ENCODE measurements around the gene FAM193B.

FAM193B gene

DNA sequence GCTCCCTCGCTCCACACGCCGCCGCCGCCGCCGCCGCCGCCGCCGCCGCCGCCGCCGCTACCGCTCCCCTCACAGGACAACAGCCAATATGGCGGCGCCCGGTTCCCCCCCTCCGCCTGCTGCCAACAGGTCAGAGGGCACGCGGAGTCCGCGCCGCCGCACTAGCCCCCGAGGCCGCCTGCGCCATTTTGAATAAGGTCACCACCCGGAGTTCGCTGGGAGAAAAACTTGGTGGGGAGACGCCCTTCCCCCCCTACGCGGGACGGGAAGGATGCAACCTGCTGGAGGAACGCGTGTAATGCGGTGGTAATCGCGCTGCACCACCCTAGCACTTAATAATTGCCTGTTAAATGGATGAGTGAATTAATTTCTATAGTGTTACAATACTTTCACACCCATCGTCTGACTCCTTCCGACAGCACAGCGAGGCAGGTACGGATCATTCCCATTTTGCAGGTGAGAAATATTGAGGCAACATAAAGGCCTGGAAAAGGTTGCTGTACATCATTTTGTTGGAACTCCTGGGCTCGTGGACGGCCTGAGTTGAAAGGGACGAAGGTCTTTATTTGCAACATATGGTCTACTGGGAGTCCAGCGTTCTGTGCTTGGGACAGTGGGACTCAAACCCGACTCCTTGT, at the start of gene FAM193B:
TSS of gene FAM193B (minus strand) at position 90 of the 638 bp plus-strand sequence. CDS start 105 bp downstream, outside the sequence.
- Histone ChIP-seq H3K27ac (peak within 1 kb of the TSS; percentile 15), H3K27me3 (replicated peaks) (no peaks in the 10 kb centered on the region), H3K4me3 (ENCODE audit: low read depth, low read length) (peak within 1 kb of the TSS; percentile 85), H3K36me3 (replicated peaks) (peaks cover 3% of the 10 kb centered on the region)
- peak; percentile 48 for TF ChIP-seq CTCF (IDR thresholded peaks at IDR 0.05; ENCODE audit: low read depth, low read length, missing control alignments)
- peak; percentile 89 for DNase-seq
- in situ Hi-C loops (cut with HindIII; ENCODE audit: low pct_ligation_motif_present, low sequenced_read_pairs) = no loop called here

GRCh38 chr5:177604116-177604521, 49.8 kb upstream of the FAM193B start:
- TF ChIP-seq CTCF (IDR thresholded peaks at IDR 0.05; ENCODE audit: low read depth, low read length, missing control alignments) = no peak
- Histone ChIP-seq H3K4me3 (ENCODE audit: low read depth, low read length) (no peak overlapping the region), H3K27me3 (replicated peaks) (no peaks in the 10 kb centered on the region), H3K27ac (no peak overlapping the region), H3K36me3 (replicated peaks) (peaks cover 8% of the 10 kb centered on the region)
- no peak for DNase-seq
- in situ Hi-C loops (cut with HindIII; ENCODE audit: low pct_ligation_motif_present, low sequenced_read_pairs) = no loop called here

DNA sequence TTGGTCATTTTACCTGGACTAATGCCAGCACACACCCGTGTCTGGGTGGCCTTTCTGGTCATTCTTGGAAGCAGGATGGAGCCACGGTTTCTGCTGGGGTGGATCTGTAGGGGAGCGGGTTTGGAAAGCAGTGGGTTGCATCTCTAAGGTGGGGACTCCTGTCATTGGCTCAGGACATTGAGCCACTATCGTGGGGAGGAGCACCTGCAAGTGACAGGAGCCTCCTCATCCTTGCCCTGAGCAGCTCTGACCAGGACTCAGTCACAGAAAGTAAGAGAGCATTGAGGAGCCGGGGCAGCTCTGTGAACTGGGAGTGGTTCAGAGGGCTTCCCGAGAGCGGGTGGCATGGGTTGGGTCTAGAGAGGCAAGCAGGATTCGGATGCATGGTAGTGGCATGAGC, 49.3 kb upstream of the FAM193B start:
- in situ Hi-C loops (cut with HindIII; ENCODE audit: low pct_ligation_motif_present, low sequenced_read_pairs) = no loop called here
- H3K36me3 ChIP-seq (replicated peaks) = peaks cover 5% of the 10 kb centered on the region

DNA sequence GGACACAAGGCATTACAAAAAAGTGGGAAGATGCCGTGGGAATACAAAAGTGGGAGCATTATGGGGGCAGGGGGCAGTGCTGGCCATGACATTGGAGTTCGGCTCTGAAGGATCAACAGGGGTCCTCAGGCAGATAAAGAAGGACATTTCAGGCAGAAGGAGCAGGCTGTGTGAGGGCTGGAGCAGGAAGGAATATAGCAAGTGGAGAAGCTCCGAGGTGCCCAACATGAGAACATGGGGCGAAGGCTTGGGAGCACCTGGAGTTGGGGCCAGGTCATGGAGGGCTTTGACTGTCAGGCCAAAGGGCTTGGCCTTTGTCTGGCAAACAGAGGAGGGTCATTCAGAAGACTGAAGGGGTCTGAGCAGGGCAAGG, 48.1 kb upstream of the FAM193B start:
- in situ Hi-C loops (cut with HindIII; ENCODE audit: low pct_ligation_motif_present, low sequenced_read_pairs) = no loop called here
- Histone ChIP-seq H3K36me3 (replicated peaks) (no peaks in the 10 kb centered on the region), H3K27ac (no peak overlapping the region), H3K27me3 (replicated peaks) (no peaks in the 10 kb centered on the region), H3K4me3 (ENCODE audit: low read depth, low read length) (no peak overlapping the region)
- DNase-seq = no peak
- no peak for TF ChIP-seq CTCF (IDR thresholded peaks at IDR 0.05; ENCODE audit: low read depth, low read length, missing control alignments)

More for the DNA sequence above, 49.3 kb upstream of the FAM193B start:
- Histone ChIP-seq H3K27ac (no peak overlapping the region), H3K27me3 (replicated peaks) (no peaks in the 10 kb centered on the region), H3K4me3 (ENCODE audit: low read depth, low read length) (no peak overlapping the region)
- DNase-seq = no peak
- TF ChIP-seq CTCF (IDR thresholded peaks at IDR 0.05; ENCODE audit: low read depth, low read length, missing control alignments) = no peak

- no peaks in the 10 kb centered on the region for H3K27me3 ChIP-seq (replicated peaks)
- peak; percentile 12 for TF ChIP-seq CTCF (IDR thresholded peaks at IDR 0.05; ENCODE audit: low read depth, low read length, missing control alignments)
- H3K27ac ChIP-seq = no peak overlapping the region
- in situ Hi-C loops (cut with HindIII; ENCODE audit: low pct_ligation_motif_present, low sequenced_read_pairs) = no loop called here
- H3K36me3 ChIP-seq (replicated peaks) = no peaks in the 10 kb centered on the region
- no peak overlapping the region for H3K4me3 ChIP-seq (ENCODE audit: low read depth, low read length)
- no peak for DNase-seq
Measured at GRCh38 chr5:177601577-177602457, 47.5 kb upstream of the FAM193B start.

Measured in brain microvascular endothelial cell (primary cell).